GM23248 (cell line): ENCODE measurements around the gene FAM200C. TPM values are rescaled to one million over a fixed set of nuclear protein-coding genes. Genes with fewer than 3 reads are reported as not detected.
A peak's percentile ranks its signal among the peaks of the same experiment; 100 is the strongest.
"Not testable (repeated sequence)": the region's sequence is repeated elsewhere in the genome, so short reads cannot be mapped to it uniquely, and the experiment has no call there.

Experiments used
- DNase-seq: peaks from one replicate; pipeline ENCODE4 v3.0.0-alpha.2; 2015
- H2AFZ ChIP-seq: fragments of 200-600 bp; sonication (generic); 2 replicates; pipeline ENCODE4 v1.6.1; 2016; ENCODE audit warnings: antibody characterized with exemption
- H3F3A ChIP-seq: fragments of 200-600 bp; sonication (generic); 2 replicates; pipeline ENCODE4 v1.6.1; 2016; ENCODE audit warnings: mild to moderate bottlenecking, antibody characterized with exemption, mixed run types; ENCODE audit not compliant: insufficient read depth
- H3K27ac ChIP-seq: fragments of 200-600 bp; sonication (generic); 2 replicates; pipeline ENCODE4 v1.5.1; 2016; ENCODE audit warnings: mild to moderate bottlenecking
- H3K27me3 ChIP-seq: fragments of 200-600 bp; sonication (generic); replicated peaks from 2 replicates; pipeline ENCODE4 v1.6.1; 2016; ENCODE audit warnings: mild to moderate bottlenecking; ENCODE audit not compliant: insufficient read depth
- H3K36me3 ChIP-seq: fragments of 200-600 bp; sonication (generic); 2 replicates; pipeline ENCODE4 v1.6.1; 2016; ENCODE audit warnings: low read depth, mild to moderate bottlenecking
- H3K4me1 ChIP-seq: fragments of 200-600 bp; sonication (generic); 2 replicates; pipeline ENCODE4 v1.6.1; 2016; ENCODE audit warnings: mild to moderate bottlenecking; ENCODE audit not compliant: insufficient read depth
- H3K4me2 ChIP-seq: fragments of 200-600 bp; sonication (generic); one replicate; pipeline ENCODE4 v1.6.1; 2016; ENCODE audit warnings: mild to moderate bottlenecking; ENCODE audit not compliant: unreplicated experiment
- H3K4me3 ChIP-seq: fragments of 200-600 bp; sonication (generic); 2 replicates; pipeline ENCODE4 v1.5.1; 2016; ENCODE audit warnings: mild to moderate bottlenecking
- H3K79me2 ChIP-seq: fragments of 200-600 bp; sonication (generic); 2 replicates; pipeline ENCODE4 v1.6.1; 2016; ENCODE audit warnings: mild to moderate bottlenecking; ENCODE audit not compliant: insufficient read depth
- H3K9ac ChIP-seq: fragments of 200-600 bp; sonication (generic); 2 replicates; pipeline ENCODE4 v1.6.1; 2016; ENCODE audit warnings: mild to moderate bottlenecking
- H3K9me2 ChIP-seq: fragments of 200-600 bp; sonication (generic); 2 replicates; pipeline ENCODE4 v1.6.1; 2016; ENCODE audit warnings: mixed run types, mild to moderate bottlenecking, moderate library complexity; ENCODE audit not compliant: insufficient read depth
- H3K9me3 ChIP-seq: fragments of 200-600 bp; sonication (generic); one replicate; pipeline ENCODE4 v1.6.1; 2017; ENCODE audit warnings: low read depth
- H4K20me1 ChIP-seq: fragments of 200-600 bp; sonication (generic); 2 replicates; pipeline ENCODE4 v1.6.0; 2016; ENCODE audit not compliant: insufficient read depth
- EZH2 ChIP-seq: fragments of 200-600 bp; sonication (generic); IDR thresholded peaks from 2 replicates; pipeline ENCODE4 v1.6.1; 2018; ENCODE audit warnings: antibody characterized with exemption, mild to moderate bottlenecking; ENCODE audit not compliant: insufficient read depth, poor library complexity, severe bottlenecking
- EZH2phosphoT487 ChIP-seq: fragments of 200-600 bp; sonication (generic); IDR thresholded peaks from 2 replicates; pipeline ENCODE4 v1.6.1; 2018; ENCODE audit warnings: antibody characterized with exemption, moderate library complexity, mild to moderate bottlenecking, low read depth; ENCODE audit not compliant: insufficient read depth
- whole genome bisulfite sequencing, 2 experiments: methylation state at CpG; one replicate each; pipeline ENCODE4 v1.1.6; 2015 to 2017; ENCODE audit warnings: low lambda C conversion rate in 2 of 2, low coverage in 1 of 2; ENCODE audit errors: missing lambda C conversion rate in 2 of 2; 5-methylcytosine and 5-hydroxymethylcytosine counted together
- in situ Hi-C: fragments of 300-500 bp; cut with MboI; formaldehyde crosslinking; loops from 2 replicates; pipeline ENCODE4 v1.15.0; 2020
- polyA plus RNA-seq: library from polyadenylated mRNA; unstranded; fragments of >200 nt; fragmentation: Nextera tagmentation; extraction: Ambion mirVana; gene quantifications from 2 replicates; pipeline ENCODE4 v1.2.1, GENCODE V29; 2016
- total RNA-seq: library from RNA; depleted of rRNA; stranded (reverse); fragments of >200 nt; shearing (Covaris generic); gene quantifications from 2 replicates; pipeline ENCODE4 v1.2.3, GENCODE V29; 2014

Gene FAM200C
- total and polyA plus RNA-seq, 2 experiments from 2014 or later: 2.8 to 3.6 TPM

- Histone ChIP-seq H3K4me2 (peak overlapping the region; percentile 100), H3K9me2 (no peaks in the 10 kb centered on the region), H3K27me3 (peaks cover 8% of the 10 kb centered on the region; the same call in 1 of the 2 replicates), H3K79me2 (no peaks in the 10 kb centered on the region), H3K36me3 (no peaks in the 10 kb centered on the region), H3K9ac (peak overlapping the region; percentile 74; the same call in 1 of the 2 replicates), H3F3A (no peaks in the 10 kb centered on the region), H3K4me3 (peak overlapping the region; percentile 83), H3K9me3 (no peaks in the 10 kb centered on the region), H2AFZ (peak overlapping the region; percentile 97), H4K20me1 (no peaks in the 10 kb centered on the region), H3K27ac (no peak overlapping the region), H3K4me1 (peaks cover 7% of the 10 kb centered on the region)
- in situ Hi-C loops: no loop called here
- WGBS, 2 experiments: 6% methylated on average over 18 of the region's 18 CpGs
- peak; percentile 76 for DNase-seq
- TF ChIP-seq EZH2phosphoT487: no peak
- TF ChIP-seq EZH2: no peak
Observed at GRCh38 chr5:160438316-160439204, 38.7 kb upstream of the FAM200C start.

GRCh38 chr5:160437271-160437670, 37.4 kb upstream of the FAM200C start:
- Histone ChIP-seq H3K79me2 (no peaks in the 10 kb centered on the region), H3K9me3 (no peaks in the 10 kb centered on the region), H4K20me1 (no peaks in the 10 kb centered on the region), H3K9ac (no peak overlapping the region), H3K9me2 (no peaks in the 10 kb centered on the region), H3K27ac (no peak overlapping the region), H3K4me1 (peaks cover 7% of the 10 kb centered on the region), H3K27me3 (peaks cover 8% of the 10 kb centered on the region; the same call in 1 of the 2 replicates), H3F3A (no peaks in the 10 kb centered on the region), H2AFZ (no peak overlapping the region), H3K4me2 (no peak overlapping the region), H3K36me3 (no peaks in the 10 kb centered on the region), H3K4me3 (no peak overlapping the region)
- DNase-seq: no peak
- in situ Hi-C loops: no loop called here
- TF ChIP-seq EZH2phosphoT487 (no peak), EZH2 (no peak)

GRCh38 chr5:160436661-160437060, 36.8 kb upstream of the FAM200C start:
- DNase-seq, H3K4me3 ChIP-seq, H2AFZ ChIP-seq, H4K20me1 ChIP-seq, H3K27ac ChIP-seq, H3K4me2 ChIP-seq, H3K36me3 ChIP-seq, H3F3A ChIP-seq, H3K9me3 ChIP-seq, H3K4me1 ChIP-seq, H3K27me3 ChIP-seq, H3K9me2 ChIP-seq, H3K9ac ChIP-seq, in situ Hi-C loops, H3K79me2 ChIP-seq: not testable (repeated sequence)
- WGBS, 2 experiments: 43 to 46% methylated on average over 6 of the region's 6 CpGs

GRCh38 chr5:160436017-160436416, 36.2 kb upstream of the FAM200C start:
- no peak for DNase-seq
- TF ChIP-seq EZH2 (no peak), EZH2phosphoT487 (no peak)
- Histone ChIP-seq H3F3A (no peaks in the 10 kb centered on the region), H3K4me2 (no peak overlapping the region), H3K9me3 (no peaks in the 10 kb centered on the region), H3K27me3 (peaks cover 8% of the 10 kb centered on the region; the same call in 1 of the 2 replicates), H3K9me2 (no peaks in the 10 kb centered on the region), H3K27ac (no peak overlapping the region), H3K4me3 (no peak overlapping the region), H2AFZ (no peak overlapping the region), H4K20me1 (no peaks in the 10 kb centered on the region), H3K9ac (no peak overlapping the region), H3K36me3 (no peaks in the 10 kb centered on the region), H3K79me2 (no peaks in the 10 kb centered on the region), H3K4me1 (peaks cover 7% of the 10 kb centered on the region)
- in situ Hi-C loops: no loop called here
- 90 to 91% methylated on average over 4 of the region's 4 CpGs for WGBS, 2 experiments
